HG03196 (cell line): ENCODE data around the gene PIM1.
"Not testable (repeated sequence)": the region's sequence is repeated elsewhere in the genome, so short reads cannot be mapped to it uniquely, and the experiment has no call there.

ENCODE experiments used
- ATAC-seq: cut with Tn5 transposase; IDR thresholded peaks from one replicate; pipeline ENCODE4 v1.9.1; 2021; ENCODE audit not compliant: unreplicated experiment

The PIM1 gene

GRCh38 chr6:37185949-37186720 is 16.2 kb downstream of the PIM1 start:
- not testable (repeated sequence) for ATAC-seq

GRCh38 chr6:37187321-37188022 is 17.5 kb downstream of the PIM1 start:
- no peak for ATAC-seq

- ATAC-seq, result no peak
These were observed 19.1 kb downstream of the PIM1 start for GRCh38 chr6:37188962-37189510.

- no peak for ATAC-seq
These were observed 20.2 kb downstream of the PIM1 start for GRCh38 chr6:37190159-37190535.

GRCh38 chr6:37192666-37193065 is 22.7 kb downstream of the PIM1 start:
- ATAC-seq, result no peak

GRCh38 chr6:37194886-37195285 is 24.9 kb downstream of the PIM1 start:
- ATAC-seq, result not testable (repeated sequence)

- ATAC-seq, result not testable (repeated sequence)
These were observed 26.5 kb downstream of the PIM1 start for GRCh38 chr6:37196451-37196850.

- no peak for ATAC-seq
These were observed 30.1 kb downstream of the PIM1 start for GRCh38 chr6:37200085-37200484.

GRCh38 chr6:37201726-37202125 is 31.8 kb downstream of the PIM1 start:
- ATAC-seq, result no peak

GRCh38 chr6:37202788-37203491 is 33.0 kb downstream of the PIM1 start:
- no peak for ATAC-seq

GRCh38 chr6:37204014-37204751 is 34.2 kb downstream of the PIM1 start:
- ATAC-seq, result no peak

GRCh38 chr6:37205175-37205996 is 35.4 kb downstream of the PIM1 start:
- no peak for ATAC-seq

GRCh38 chr6:37205997-37206340 is 36.0 kb downstream of the PIM1 start:
- ATAC-seq, result no peak

- no peak for ATAC-seq
These were observed 36.7 kb downstream of the PIM1 start for GRCh38 chr6:37206622-37207021.

GRCh38 chr6:37207903-37208456 is 38.0 kb downstream of the PIM1 start:
- no peak for ATAC-seq

- no peak for ATAC-seq
These were observed 38.8 kb downstream of the PIM1 start for GRCh38 chr6:37208793-37209192.

- no peak for ATAC-seq
These were observed 39.7 kb downstream of the PIM1 start for GRCh38 chr6:37209461-37210205.

GRCh38 chr6:37210313-37210968 is 40.5 kb downstream of the PIM1 start:
- ATAC-seq, result no peak

GRCh38 chr6:37212268-37212667 is 42.3 kb downstream of the PIM1 start:
- no peak for ATAC-seq
